ENCODE data around the gene DNAJC8.

GRCh38 chr1:28244549-28245251 lies 11.9 kb upstream of the DNAJC8 start:
- no peak for TF ChIP-seq POLR2A (IDR thresholded peaks at IDR 0.05; ENCODE audit: low read depth, low read length)
- no peak for TF ChIP-seq CTCF (conservative IDR thresholded peaks at IDR 0.05; ENCODE audit: low read depth, low read length)
- TF ChIP-seq RFX5 (IDR thresholded peaks at IDR 0.05; ENCODE audit: low read depth, low read length) = no peak
- no peak for TF ChIP-seq CEBPB (IDR thresholded peaks at IDR 0.05; ENCODE audit: low read depth, low read length)
- no peak for TF ChIP-seq MXI1 (IDR thresholded peaks at IDR 0.05; ENCODE audit: borderline replicate concordance, low read depth, low read length)
- no peak for TF ChIP-seq CHD1 (IDR thresholded peaks at IDR 0.05; ENCODE audit: low read depth, low read length)
- no peak for TF ChIP-seq MAFK (IDR thresholded peaks at IDR 0.05; ENCODE audit: low read depth, low read length)
- no peak for TF ChIP-seq ELK1 (IDR thresholded peaks at IDR 0.05; ENCODE audit: borderline replicate concordance, low read depth, low read length)
- TF ChIP-seq USF2 (IDR thresholded peaks at IDR 0.05; ENCODE audit: low read depth, low read length) = no peak
- no peak for TF ChIP-seq MAZ (IDR thresholded peaks at IDR 0.05; ENCODE audit: borderline replicate concordance, low read depth, low read length)
- TF ChIP-seq FOS (IDR thresholded peaks at IDR 0.05; ENCODE audit: low read depth, low read length) = no peak
